Left ventricle myocardium inferior (tissue), 1 donor: ENCODE measurements around the gene GPR32. TPM values are rescaled to one million over a fixed set of nuclear protein-coding genes. Genes with fewer than 3 reads are reported as not detected.
A peak's percentile ranks its signal among the peaks of the same experiment; 100 is the strongest.
"Not testable (repeated sequence)": the region's sequence is repeated elsewhere in the genome, so short reads cannot be mapped to it uniquely, and the experiment has no call there.

Experiments used
- DNase-seq: peaks from one replicate; pipeline ENCODE4 v3.0.0-alpha.2; 2020
- H3K27ac ChIP-seq: fragments of 200-600 bp; replicated peaks from 2 replicates; pipeline ENCODE4 v1.8.0; 2021
- H3K27me3 ChIP-seq: fragments of 200-600 bp; 2 replicates; pipeline ENCODE4 v1.8.0; 2021; ENCODE audit warnings: low read depth
- H3K36me3 ChIP-seq: fragments of 200-600 bp; 2 replicates; pipeline ENCODE4 v1.8.0; 2021
- H3K4me1 ChIP-seq: fragments of 200-600 bp; 2 replicates; pipeline ENCODE4 v1.8.0; 2021
- H3K4me3 ChIP-seq: fragments of 200-600 bp; 2 replicates; pipeline ENCODE4 v1.8.0; 2021; ENCODE audit warnings: mild to moderate bottlenecking, moderate library complexity
- H3K9me3 ChIP-seq: fragments of 200-600 bp; replicated peaks from 2 replicates; pipeline ENCODE4 v1.8.0; 2021
- intact Hi-C: fragments of 100-400 bp; cut with micrococcal nuclease; formaldehyde crosslinking; loops from one replicate; pipeline ENCODE4 v1.11.0; 2022
- long read RNA-seq: library from polyadenylated mRNA; unstranded; transcript quantifications from one replicate; pipeline ENCODE4 v2.0.0, GENCODE V29; 2021
- total RNA-seq: library from RNA; stranded (reverse); fragmentation: NEBNext Ultra II Directional; extraction: Animal tissue kit (Norgen Biotek cat#: 25700); gene quantifications from one replicate; pipeline ENCODE4 v1.2.1, GENCODE V29; 2021
- TF ChIP-seq, protein P1 (sequence below): fragments of 200-600 bp; IDR thresholded peaks from 2 replicates; pipeline ENCODE4 v1.8.0; 2021; ENCODE audit warnings: antibody characterized with exemption, mild to moderate bottlenecking, borderline replicate concordance
- donor health status: DM: no; HTN: yes; CAD: no; lungs with severe emphysema.

Gene GPR32, protein sequence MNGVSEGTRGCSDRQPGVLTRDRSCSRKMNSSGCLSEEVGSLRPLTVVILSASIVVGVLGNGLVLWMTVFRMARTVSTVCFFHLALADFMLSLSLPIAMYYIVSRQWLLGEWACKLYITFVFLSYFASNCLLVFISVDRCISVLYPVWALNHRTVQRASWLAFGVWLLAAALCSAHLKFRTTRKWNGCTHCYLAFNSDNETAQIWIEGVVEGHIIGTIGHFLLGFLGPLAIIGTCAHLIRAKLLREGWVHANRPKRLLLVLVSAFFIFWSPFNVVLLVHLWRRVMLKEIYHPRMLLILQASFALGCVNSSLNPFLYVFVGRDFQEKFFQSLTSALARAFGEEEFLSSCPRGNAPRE
- total RNA-seq = not detected
- long read RNA-seq = 0 reads

DNA sequence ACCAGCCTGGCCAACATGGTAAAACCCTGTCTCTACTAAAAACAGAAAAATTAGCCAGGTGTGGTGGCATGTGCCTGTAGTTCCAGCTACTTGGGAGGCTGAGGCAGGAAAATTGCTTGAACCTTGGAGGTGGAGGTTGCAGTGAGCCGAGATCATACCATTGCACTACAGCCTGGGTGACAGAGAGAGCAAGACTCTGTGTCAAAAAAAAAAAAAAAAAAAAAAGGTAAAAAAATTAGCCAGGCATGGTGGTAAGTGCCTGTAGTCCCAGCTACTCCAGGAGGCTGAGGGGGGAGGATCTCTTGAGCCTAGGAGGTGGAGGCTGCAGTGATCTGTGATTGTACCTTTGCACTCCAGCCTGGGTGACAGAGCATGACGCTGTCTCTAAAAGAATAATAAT, at the start of gene GPR32:
TSS of gene GPR32 (plus strand) at position 301 of the 400 bp plus-strand sequence. CDS start 137 bp downstream, outside the sequence.
- H3K4me1 ChIP-seq, DNase-seq, intact Hi-C loops, H3K9me3 ChIP-seq, H3K4me3 ChIP-seq, H3K27ac ChIP-seq, H3K36me3 ChIP-seq: not testable (repeated sequence)
- peaks cover 95% of the 10 kb centered on the region for H3K27me3 ChIP-seq

DNA sequence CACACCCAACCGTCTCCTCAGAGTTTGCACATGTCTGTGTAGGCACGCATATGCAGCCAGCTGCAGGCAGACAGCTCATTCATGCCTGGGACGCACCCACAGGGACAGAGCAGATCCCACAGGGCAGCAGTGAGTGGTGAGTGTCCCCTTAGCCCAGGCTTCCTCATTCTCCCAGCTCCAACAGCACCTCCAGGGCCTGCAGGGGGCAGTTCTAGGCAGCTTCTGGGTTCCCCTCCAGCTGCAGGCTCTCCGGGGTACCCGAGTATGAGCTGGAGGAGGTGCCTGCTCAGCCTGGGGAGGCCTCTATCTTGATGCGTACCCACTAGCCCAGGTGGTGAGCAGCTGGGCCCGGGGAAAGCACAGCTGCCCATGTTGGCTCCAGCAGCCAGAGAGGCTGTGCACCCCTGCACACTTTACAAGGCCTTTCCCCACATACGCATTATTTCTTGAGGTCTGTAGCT, 49.3 kb upstream of the GPR32 start:
- Histone ChIP-seq H3K27me3 (peaks cover 96% of the 10 kb centered on the region), H3K4me1 (peaks cover 39% of the 10 kb centered on the region), H3K9me3 (no peaks in the 10 kb centered on the region), H3K4me3 (no peak overlapping the region), H3K27ac (no peak overlapping the region), H3K36me3 (no peaks in the 10 kb centered on the region)
- intact Hi-C loops = no loop called here
- DNase-seq = no peak
- TF ChIP-seq, protein P1, sequence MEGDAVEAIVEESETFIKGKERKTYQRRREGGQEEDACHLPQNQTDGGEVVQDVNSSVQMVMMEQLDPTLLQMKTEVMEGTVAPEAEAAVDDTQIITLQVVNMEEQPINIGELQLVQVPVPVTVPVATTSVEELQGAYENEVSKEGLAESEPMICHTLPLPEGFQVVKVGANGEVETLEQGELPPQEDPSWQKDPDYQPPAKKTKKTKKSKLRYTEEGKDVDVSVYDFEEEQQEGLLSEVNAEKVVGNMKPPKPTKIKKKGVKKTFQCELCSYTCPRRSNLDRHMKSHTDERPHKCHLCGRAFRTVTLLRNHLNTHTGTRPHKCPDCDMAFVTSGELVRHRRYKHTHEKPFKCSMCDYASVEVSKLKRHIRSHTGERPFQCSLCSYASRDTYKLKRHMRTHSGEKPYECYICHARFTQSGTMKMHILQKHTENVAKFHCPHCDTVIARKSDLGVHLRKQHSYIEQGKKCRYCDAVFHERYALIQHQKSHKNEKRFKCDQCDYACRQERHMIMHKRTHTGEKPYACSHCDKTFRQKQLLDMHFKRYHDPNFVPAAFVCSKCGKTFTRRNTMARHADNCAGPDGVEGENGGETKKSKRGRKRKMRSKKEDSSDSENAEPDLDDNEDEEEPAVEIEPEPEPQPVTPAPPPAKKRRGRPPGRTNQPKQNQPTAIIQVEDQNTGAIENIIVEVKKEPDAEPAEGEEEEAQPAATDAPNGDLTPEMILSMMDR = no peak

GRCh38 chr19:50721441-50722137, 48.7 kb upstream of the GPR32 start:
- TF ChIP-seq, protein P1 = no peak
- intact Hi-C loops = no loop called here
- Histone ChIP-seq H3K4me3 (no peak overlapping the region), H3K9me3 (no peaks in the 10 kb centered on the region), H3K27ac (no peak overlapping the region), H3K36me3 (no peaks in the 10 kb centered on the region), H3K27me3 (peaks cover 96% of the 10 kb centered on the region), H3K4me1 (peaks cover 39% of the 10 kb centered on the region)
- no peak for DNase-seq

DNA sequence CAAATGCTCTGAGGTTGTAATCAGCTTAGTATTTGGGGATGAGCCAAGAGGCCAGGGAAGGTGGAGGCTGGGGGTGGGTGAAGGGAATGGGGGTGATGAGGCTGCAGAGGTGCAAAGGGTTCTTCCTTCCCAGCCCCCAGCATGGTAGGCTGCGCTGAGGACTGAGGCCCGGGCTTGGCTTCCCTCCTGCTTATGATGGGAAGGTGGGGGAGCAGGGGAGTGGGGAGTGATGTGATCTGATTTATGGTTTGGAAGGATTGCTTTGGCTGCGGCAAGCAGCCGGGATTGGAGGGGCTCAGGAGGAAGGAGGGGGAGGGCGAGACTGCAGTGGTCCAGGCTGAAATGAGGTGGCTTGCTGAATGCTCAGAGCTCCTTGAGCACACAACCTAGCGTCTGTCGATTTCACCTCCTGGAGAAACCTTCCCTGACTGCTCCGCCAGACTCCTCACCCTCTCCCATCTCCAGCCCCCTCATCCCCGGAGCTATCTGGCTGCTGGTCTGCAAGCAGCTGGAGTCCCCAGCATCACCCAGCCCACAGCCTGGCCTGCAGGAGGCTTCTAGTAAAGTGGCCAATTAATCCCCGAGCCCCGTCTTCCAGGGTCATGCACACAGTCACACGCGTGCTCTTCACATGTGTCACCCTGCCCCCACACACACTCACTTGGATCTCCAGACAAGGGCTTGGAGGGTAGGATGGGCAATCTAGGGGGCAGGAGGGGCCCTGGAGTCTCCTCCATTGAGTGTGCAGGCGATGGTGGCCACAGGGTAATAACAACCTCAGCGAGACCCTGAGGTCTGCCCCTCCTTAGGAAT, 47.9 kb upstream of the GPR32 start:
- Histone ChIP-seq H3K36me3 (no peaks in the 10 kb centered on the region), H3K4me3 (peak overlapping the region; percentile 73), H3K9me3 (no peaks in the 10 kb centered on the region), H3K27ac (peak overlapping the region; percentile 66), H3K4me1 (peaks cover 39% of the 10 kb centered on the region), H3K27me3 (peaks cover 96% of the 10 kb centered on the region)
- intact Hi-C loops = no loop called here
- DNase-seq = no peak
- TF ChIP-seq, protein P1 = no peak

- H3K4me3 ChIP-seq = peak within 1 kb of the TSS; percentile 73
- no peaks in the 10 kb centered on the region for H3K36me3 ChIP-seq
- H3K27ac ChIP-seq = peak within 1 kb of the TSS; percentile 66
- peaks cover 96% of the 10 kb centered on the region for H3K27me3 ChIP-seq
- intact Hi-C loops = no loop called here
- TF ChIP-seq, protein P1 = no peak
- H3K4me1 ChIP-seq = peaks cover 36% of the 10 kb centered on the region
- DNase-seq = peak; percentile 72
- no peaks in the 10 kb centered on the region for H3K9me3 ChIP-seq
Observed at GRCh38 chr19:50723069-50723468, 47.2 kb upstream of the GPR32 start, which contains the start of gene CLEC11A. TSS of gene CLEC11A (plus strand) at chr19:50723364. CDS start at chr19:50723526, 162 bp downstream.
